Measurements from ENCODE around the gene NRXN2.

NRXN2 gene

GRCh38 chr11:64763526-64764039, 40.6 kb upstream of the NRXN2 start:
- no peaks in the 10 kb centered on the region for H3K9me3 ChIP-seq (ENCODE audit: control insufficient read depth, insufficient read depth, low read depth, low read length)
- peaks cover 0 to 68% of the 10 kb centered on the region in 2 experiments; a peak in 2 of 3 replicates for H3K36me3 ChIP-seq (ENCODE audit: control insufficient read depth in 2 of 2, insufficient read depth in 1 of 2, low read length in 2 of 2)
- H3K4me3 ChIP-seq (ENCODE audit: low read depth, low read length): no peak overlapping the region

GRCh38 chr11:64762674-64763525, 39.9 kb upstream of the NRXN2 start:
- Histone ChIP-seq H3K4me3 (ENCODE audit: low read depth, low read length) (no peak overlapping the region), H3K27ac (ENCODE audit: extremely low read depth, low read depth, low read length) (peak overlapping the region; percentile 18), H3K9me3 (ENCODE audit: control insufficient read depth, insufficient read depth, low read depth, low read length) (no peaks in the 10 kb centered on the region), H3K36me3 (ENCODE audit: control insufficient read depth in 2 of 2, insufficient read depth in 1 of 2, low read length in 2 of 2) (peaks cover 0 to 61% of the 10 kb centered on the region in 2 experiments; a peak in 2 of 3 replicates), H3K4me1 (ENCODE audit: control insufficient read depth, insufficient read depth, low read length) (peaks cover 7% of the 10 kb centered on the region)
- CTCF ChIA-PET: interaction anchor here (0.5 to 4.0 kb wide), 5 partner anchors 14 to 131 kb away, joined by 3 to 22 read pairs (median 3); partner anchors contain the start of gene RASGRP2
- POLR2A ChIA-PET: interaction anchor here (0.5 to 5.8 kb wide), 8 partner anchors 9 to 79 kb away, joined by 3 to 42 read pairs (median 4); partner anchors contain the start of gene SF1
- TF ChIP-seq SCRT1 (tag by site-specific recombination; IDR thresholded peaks at IDR 0.05; ENCODE audit: borderline replicate concordance): no peak
- TF ChIP-seq ZFHX2 (tag by site-specific recombination; conservative IDR thresholded peaks at IDR 0.05): peak; percentile 87
- no peak for TF ChIP-seq SETDB1 (IDR thresholded peaks at IDR 0.05; ENCODE audit: insufficient read length, low read length)
- no peak for TF ChIP-seq ZNF558 (tag by site-specific recombination; IDR thresholded peaks at IDR 0.05)
- TF ChIP-seq ZNF692 (tag by site-specific recombination; IDR thresholded peaks at IDR 0.05): 0 out of 2 replicates have a peak, but pooled peaks have one; percentile 39
- no peak for TF ChIP-seq ZSCAN18 (tag by site-specific recombination; IDR thresholded peaks at IDR 0.05)
- TF ChIP-seq HOXC10 (CRISPR knock-in tag; IDR thresholded peaks at IDR 0.05): no peak
- peak; percentile 74 for TF ChIP-seq ZEB2 (tag by site-specific recombination; IDR thresholded peaks at IDR 0.05)
- no peak for TF ChIP-seq ZNF660 (tag by site-specific recombination; IDR thresholded peaks at IDR 0.05)
- no peak for TF ChIP-seq ZNF707 (tag by site-specific recombination; IDR thresholded peaks at IDR 0.05)
- TF ChIP-seq ZSCAN23 (tag by site-specific recombination; IDR thresholded peaks at IDR 0.05): 0 out of 2 replicates have a peak, but pooled peaks have one; percentile 35
- TF ChIP-seq ZNF211 (tag by site-specific recombination; IDR thresholded peaks at IDR 0.05; ENCODE audit: low read depth): no peak
- TF ChIP-seq ZNF202 (tag by site-specific recombination; IDR thresholded peaks at IDR 0.05; ENCODE audit: borderline replicate concordance): no peak
- no peak for TF ChIP-seq MEIS1 (CRISPR knock-in tag; IDR thresholded peaks at IDR 0.05; ENCODE audit: borderline replicate concordance)
- peak; percentile 67 for TF ChIP-seq IKZF3 (tag by site-specific recombination; IDR thresholded peaks at IDR 0.05)
- no peak for TF ChIP-seq ZNF624 (tag by site-specific recombination; IDR thresholded peaks at IDR 0.05)
- TF ChIP-seq ZBTB20 (tag by site-specific recombination; IDR thresholded peaks at IDR 0.05): no peak
- TF ChIP-seq MYNN (tag by site-specific recombination; IDR thresholded peaks at IDR 0.05; ENCODE audit: borderline replicate concordance): no peak
- no peak; the same call in 1 of the 2 replicates for TF ChIP-seq TCF7L2 (IDR thresholded peaks at IDR 0.05; ENCODE audit: borderline replicate concordance, low read depth, low read length)
- TF ChIP-seq ZBTB48 (tag by site-specific recombination; IDR thresholded peaks at IDR 0.05): no peak
- no peak for TF ChIP-seq RBAK (tag by site-specific recombination; IDR thresholded peaks at IDR 0.05)
- no peak for TF ChIP-seq KLF9 (tag by site-specific recombination; IDR thresholded peaks at IDR 0.05; ENCODE audit: low read depth)

More at GRCh38 chr11:64763526-64764039, 40.6 kb upstream of the NRXN2 start:
- peaks cover 7% of the 10 kb centered on the region for H3K4me1 ChIP-seq (ENCODE audit: control insufficient read depth, insufficient read depth, low read length)
- POLR2A ChIA-PET: interaction anchor here (0.5 to 5.8 kb wide), 6 partner anchors 9 to 80 kb away, joined by 3 to 42 read pairs (median 4); partner anchors contain the start of gene SF1
- no peak for TF ChIP-seq ZBTB20 (tag by site-specific recombination; IDR thresholded peaks at IDR 0.05)
- TF ChIP-seq GLIS2 (tag by site-specific recombination; IDR thresholded peaks at IDR 0.05): peak; percentile 44
- no peak for TF ChIP-seq WT1 (tag by site-specific recombination; IDR thresholded peaks at IDR 0.05)
- no peak for TF ChIP-seq ZSCAN18 (tag by site-specific recombination; IDR thresholded peaks at IDR 0.05)
- TF ChIP-seq BCL6B (tag by site-specific recombination; IDR thresholded peaks at IDR 0.05): no peak
- TF ChIP-seq YY1 (tag by site-specific recombination; IDR thresholded peaks at IDR 0.05): 0 out of 2 replicates have a peak, but pooled peaks have one; percentile 9
- CTCF ChIA-PET: interaction anchor here (0.6 to 4.0 kb wide), 5 partner anchors 10 to 125 kb away, joined by 3 to 22 read pairs (median 4); partner anchors contain the start of gene RASGRP2
- H3K27ac ChIP-seq (ENCODE audit: extremely low read depth, low read depth, low read length): peak overlapping the region; percentile 18
